HG02678 (cell line): ENCODE data around the gene TOR2A.
A peak's percentile ranks its signal among the peaks of the same experiment; 100 is the strongest.

Experiments
- ATAC-seq: cut with Tn5 transposase; IDR thresholded peaks from one replicate; pipeline ENCODE4 v1.9.1; 2021; ENCODE audit warnings: mild to moderate bottlenecking, moderate library complexity; ENCODE audit not compliant: unreplicated experiment

TOR2A gene

GRCh38 chr9:127721391-127721821 lies 13.7 kb downstream of the TOR2A start:
- no peak for ATAC-seq

DNA sequence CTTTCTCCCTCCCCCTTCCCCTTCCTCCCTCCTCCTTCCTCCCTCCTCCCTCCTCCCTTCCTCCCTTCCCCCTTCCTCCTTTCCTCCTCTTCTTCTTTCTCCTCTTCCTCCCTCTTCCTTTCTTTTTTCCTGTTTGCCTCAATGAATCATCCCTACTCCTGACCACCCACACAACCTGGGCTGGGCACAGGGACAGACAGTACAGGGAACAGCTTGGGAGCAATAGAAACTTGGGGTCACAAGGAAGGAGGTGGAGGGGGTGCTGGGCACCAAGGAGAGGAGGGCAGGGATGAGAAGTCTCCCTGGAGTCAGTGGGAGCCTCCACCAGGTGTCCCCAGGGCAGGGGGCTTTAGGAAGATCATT lies 14.2 kb downstream of the TOR2A start:
- no peak for ATAC-seq

DNA sequence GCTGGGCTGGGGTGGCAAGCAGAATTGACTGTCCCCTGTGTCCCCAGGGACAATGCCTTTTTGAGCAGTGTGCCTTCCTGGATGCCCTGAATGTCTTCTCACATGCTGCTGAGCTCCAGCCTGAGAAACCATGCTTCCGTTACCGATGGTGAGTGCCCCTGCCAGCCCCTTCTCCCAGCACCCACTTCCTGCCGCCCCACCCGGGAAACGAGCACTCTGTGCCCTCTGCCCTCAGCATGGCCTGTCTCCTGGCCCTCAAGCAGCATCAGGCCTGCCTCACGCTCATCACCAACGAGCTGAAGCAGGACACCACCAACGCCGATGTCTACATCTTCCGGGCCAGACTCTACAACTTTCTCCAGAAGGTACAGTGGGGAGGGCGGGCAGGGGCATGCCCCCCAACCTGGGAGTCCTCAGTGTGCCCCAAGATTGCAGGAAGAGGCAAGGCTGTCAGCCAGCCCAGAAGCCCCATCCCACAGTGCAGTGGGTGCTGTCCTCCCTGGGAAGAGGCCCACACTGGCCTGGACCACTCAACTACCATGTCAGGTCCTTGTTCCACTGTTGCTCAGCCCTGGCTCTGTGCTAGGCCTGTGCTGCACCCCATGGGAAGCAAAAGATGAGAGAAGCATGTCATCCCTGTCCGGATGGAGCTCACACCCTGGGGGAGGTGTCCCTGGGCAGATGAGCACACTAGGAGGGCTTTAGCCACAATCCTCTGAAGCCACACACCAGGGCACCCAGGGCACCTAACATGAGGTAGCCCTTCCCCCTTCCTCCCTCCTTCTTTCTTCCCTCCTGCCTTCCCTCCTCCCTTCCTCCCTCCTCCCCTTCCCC lies 14.8 kb downstream of the TOR2A start:
- no peak for ATAC-seq

DNA sequence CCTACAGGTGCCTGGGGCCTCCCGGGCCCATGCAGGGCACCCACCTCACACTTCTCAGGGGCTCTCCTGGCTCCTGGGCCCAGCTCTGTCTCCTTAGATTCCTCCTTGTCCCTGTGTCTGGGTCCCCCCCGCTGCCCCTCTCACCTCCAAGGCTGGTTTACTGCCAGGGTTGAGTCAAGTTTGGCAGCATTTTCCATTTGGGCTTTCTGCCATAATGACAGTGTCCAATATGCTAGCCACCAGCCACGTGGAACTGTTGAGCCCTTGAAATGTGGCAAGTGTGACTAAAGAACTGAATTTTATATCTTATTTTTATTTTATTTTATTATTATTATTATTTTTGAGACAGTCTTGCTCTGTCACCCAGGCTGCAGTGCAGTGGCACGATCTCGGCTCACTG lies 17.3 kb downstream of the TOR2A start:
- no peak for ATAC-seq

- no peak for ATAC-seq
Observed at GRCh38 chr9:127716412-127716811, 18.7 kb downstream of the TOR2A start.

GRCh38 chr9:127715470-127716337 lies 19.4 kb downstream of the TOR2A start, which contains the start of the genes PTRH1 and TTC16:
PTRH1 (minus strand) TSS chr9:127715663; CDS start chr9:127715639, 24 bp downstream.
TTC16 (plus strand) TSS chr9:127716079; CDS start chr9:127716146, 67 bp downstream.
- peak; percentile 95 for ATAC-seq

- ATAC-seq: peak; percentile 6
Observed at GRCh38 chr9:127714951-127715469, 20.1 kb downstream of the TOR2A start.

- no peak for ATAC-seq
Observed at GRCh38 chr9:127714020-127714750, 20.9 kb downstream of the TOR2A start.

DNA sequence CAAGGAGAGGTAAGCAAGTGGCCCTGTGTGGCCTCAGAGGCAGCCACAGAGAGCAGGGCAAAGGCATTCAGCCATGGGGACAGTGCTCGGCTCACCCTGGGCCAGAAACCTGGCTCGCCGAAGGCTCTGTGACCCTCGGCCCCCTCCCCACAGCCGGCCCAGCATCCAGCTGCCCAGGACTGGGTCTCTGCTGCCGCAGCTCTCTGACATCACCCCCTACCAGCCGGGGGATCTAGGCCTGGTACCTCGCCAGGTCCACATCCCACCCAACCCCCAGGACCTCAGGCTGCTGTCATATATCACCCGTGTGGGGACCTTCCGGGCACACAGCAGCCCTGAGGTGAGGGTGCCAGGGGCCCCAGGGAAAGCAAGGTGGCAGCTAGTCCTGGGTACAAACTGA lies 22.2 kb downstream of the TOR2A start:
- no peak for ATAC-seq

- no peak for ATAC-seq
Observed at GRCh38 chr9:127712371-127712770, 22.7 kb downstream of the TOR2A start.

DNA sequence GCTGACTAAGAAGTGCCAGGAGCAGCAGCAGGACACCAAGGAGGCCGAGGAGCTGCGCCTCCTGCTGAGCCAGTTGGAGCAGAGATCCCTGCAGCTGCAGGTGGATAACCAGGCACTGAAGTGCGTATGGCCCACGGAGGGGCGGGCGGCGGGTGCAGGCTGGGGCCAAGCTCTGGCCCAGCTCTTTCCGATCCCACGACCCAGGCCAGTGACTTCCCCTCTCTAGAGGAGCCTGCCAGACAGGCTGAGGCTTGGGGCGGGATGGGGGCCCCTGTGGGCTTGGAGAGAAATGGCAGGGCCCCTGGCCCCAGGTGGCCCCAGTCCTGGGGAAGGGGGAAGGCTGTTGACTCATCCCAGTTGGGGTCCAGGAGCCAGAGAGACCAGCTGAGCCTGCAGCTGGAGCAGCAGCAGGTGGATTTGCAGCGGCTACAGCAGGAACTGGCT lies 23.2 kb downstream of the TOR2A start:
- ATAC-seq: no peak

- no peak for ATAC-seq
Observed at GRCh38 chr9:127711226-127711701, 23.8 kb downstream of the TOR2A start.

- ATAC-seq: no peak
Observed at GRCh38 chr9:127710204-127710783, 24.8 kb downstream of the TOR2A start.

DNA sequence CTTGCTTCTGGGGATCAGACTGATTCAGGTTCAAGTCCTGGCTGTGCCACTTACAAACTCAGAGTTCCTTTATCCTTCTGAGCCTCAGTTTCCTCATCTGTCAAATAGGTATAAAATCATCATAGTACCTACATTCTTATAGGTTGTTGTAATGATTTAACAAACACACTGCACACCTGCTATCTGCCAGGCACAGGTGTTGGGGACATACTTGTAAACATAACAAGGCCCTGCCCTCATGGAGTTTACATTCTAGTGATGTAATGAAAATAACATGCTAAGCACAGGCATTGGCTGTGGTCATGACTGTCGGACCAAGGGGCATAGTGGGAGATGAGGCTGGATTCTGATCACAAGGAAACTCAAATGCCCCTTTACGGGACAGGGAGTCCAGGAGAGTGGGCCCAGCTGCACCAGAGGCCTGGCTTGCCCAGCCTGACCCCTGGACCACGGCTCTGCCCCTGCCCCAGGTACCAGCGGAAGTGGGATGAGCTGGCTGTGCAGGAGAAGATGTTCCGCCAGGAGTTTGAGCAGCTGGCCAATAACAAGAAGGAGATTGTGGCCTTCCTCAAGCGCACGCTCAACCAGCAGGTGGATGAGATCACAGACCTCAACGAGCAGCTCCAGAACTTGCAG lies 26.0 kb downstream of the TOR2A start:
- no peak for ATAC-seq

GRCh38 chr9:127707766-127708165 lies 27.3 kb downstream of the TOR2A start:
- ATAC-seq: no peak

DNA sequence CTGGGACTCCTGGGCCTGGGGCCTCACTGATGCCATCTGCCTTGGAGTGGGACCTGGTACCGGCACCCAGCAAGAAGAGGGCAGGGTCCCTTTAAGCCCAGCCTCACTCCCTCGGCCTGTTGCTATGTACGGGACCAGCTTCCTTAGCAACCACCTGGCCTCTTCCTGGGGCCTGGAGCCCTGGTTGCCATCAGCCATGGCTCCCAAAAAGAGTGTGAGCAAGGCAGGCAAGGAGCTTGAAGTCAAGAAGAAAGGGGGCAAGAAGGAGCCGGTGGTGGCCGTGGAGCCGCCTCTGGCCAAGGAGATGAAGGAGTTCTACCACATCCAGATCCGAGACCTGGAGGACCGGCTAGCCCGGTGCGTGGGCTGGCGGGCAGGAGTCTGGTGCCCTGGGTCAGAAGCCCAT lies 28.3 kb downstream of the TOR2A start, which contains the start of gene CFAP157:
Gene CFAP157 (plus strand): TSS at position 153 of the 406 bp plus-strand sequence. CDS start 44 bp downstream, at position 197.
- no peak for ATAC-seq

GRCh38 chr9:127705577-127706379 lies 29.3 kb downstream of the TOR2A start:
- ATAC-seq: no peak

GRCh38 chr9:127703289-127703946 lies 31.7 kb downstream of the TOR2A start:
- ATAC-seq: no peak
